ENCODE measurements around the gene SPRYD3.

The SPRYD3 gene

DNA sequence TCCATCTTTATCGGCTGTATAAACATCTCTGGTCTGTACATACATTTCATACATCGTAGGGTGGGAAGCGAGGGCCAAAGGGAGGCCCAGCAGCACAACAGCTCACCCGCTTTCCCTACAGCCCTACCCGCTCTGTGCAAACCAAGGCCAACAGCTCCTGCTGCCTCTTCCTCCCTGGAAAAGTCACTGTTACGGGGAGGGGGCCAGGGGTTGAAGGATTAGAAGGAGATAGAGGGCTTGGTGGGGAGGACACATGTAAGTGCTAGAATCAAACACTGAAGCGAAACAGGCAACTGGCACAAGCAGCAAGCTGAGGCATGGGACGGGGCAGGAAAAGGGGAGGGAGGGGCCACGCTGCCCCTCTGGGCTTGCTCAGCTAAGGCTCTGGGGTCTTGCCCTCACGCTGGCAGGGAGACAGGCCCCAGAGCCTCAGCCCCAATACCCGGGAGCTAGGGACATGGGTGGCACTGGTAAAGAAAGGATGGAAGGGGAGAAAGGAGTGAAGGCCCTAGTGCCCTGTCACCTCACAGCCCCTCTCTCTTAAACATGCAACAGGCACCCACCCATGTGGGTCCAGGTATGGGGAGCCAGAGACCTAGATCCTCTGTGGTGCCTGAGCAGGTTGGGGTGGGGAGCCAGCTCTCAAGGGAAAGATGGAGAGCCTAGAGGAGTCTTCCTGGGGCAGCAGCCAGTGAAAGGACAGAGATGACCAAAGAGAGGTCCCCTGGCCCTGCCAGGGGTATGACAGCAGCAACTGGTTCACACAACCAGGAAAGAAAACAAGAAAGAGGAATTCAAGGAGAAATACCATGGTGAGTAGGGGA, 14.4 kb downstream of the SPRYD3 start:
- TF ChIP-seq EP300 (IDR thresholded peaks at IDR 0.05; ENCODE audit: borderline replicate concordance) (no peak), TCF12 (IDR thresholded peaks at IDR 0.05; ENCODE audit: low read depth) (no peak), RAD21 (IDR thresholded peaks at IDR 0.05; ENCODE audit: low read depth) (no peak), TEAD4 (IDR thresholded peaks at IDR 0.05) (no peak), NFIC (IDR thresholded peaks at IDR 0.05) (no peak), CREB1 (IDR thresholded peaks at IDR 0.05; ENCODE audit: low read depth) (no peak), ZBTB7A (IDR thresholded peaks at IDR 0.05; ENCODE audit: low read depth) (no peak), YY1 (IDR thresholded peaks at IDR 0.05; ENCODE audit: low read depth) (no peak), CEBPB (IDR thresholded peaks at IDR 0.05) (no peak), EGR1 (IDR thresholded peaks at IDR 0.05) (no peak), FOXM1 (IDR thresholded peaks at IDR 0.05; ENCODE audit: borderline replicate concordance, low read depth) (no peak), TAF1 (IDR thresholded peaks at IDR 0.05; ENCODE audit: low read depth) (no peak)
- TF ChIP-seq, protein P1, sequence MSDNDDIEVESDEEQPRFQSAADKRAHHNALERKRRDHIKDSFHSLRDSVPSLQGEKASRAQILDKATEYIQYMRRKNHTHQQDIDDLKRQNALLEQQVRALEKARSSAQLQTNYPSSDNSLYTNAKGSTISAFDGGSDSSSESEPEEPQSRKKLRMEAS (IDR thresholded peaks at IDR 0.05) = no peak
- TF ChIP-seq, protein P2, sequence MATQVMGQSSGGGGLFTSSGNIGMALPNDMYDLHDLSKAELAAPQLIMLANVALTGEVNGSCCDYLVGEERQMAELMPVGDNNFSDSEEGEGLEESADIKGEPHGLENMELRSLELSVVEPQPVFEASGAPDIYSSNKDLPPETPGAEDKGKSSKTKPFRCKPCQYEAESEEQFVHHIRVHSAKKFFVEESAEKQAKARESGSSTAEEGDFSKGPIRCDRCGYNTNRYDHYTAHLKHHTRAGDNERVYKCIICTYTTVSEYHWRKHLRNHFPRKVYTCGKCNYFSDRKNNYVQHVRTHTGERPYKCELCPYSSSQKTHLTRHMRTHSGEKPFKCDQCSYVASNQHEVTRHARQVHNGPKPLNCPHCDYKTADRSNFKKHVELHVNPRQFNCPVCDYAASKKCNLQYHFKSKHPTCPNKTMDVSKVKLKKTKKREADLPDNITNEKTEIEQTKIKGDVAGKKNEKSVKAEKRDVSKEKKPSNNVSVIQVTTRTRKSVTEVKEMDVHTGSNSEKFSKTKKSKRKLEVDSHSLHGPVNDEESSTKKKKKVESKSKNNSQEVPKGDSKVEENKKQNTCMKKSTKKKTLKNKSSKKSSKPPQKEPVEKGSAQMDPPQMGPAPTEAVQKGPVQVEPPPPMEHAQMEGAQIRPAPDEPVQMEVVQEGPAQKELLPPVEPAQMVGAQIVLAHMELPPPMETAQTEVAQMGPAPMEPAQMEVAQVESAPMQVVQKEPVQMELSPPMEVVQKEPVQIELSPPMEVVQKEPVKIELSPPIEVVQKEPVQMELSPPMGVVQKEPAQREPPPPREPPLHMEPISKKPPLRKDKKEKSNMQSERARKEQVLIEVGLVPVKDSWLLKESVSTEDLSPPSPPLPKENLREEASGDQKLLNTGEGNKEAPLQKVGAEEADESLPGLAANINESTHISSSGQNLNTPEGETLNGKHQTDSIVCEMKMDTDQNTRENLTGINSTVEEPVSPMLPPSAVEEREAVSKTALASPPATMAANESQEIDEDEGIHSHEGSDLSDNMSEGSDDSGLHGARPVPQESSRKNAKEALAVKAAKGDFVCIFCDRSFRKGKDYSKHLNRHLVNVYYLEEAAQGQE (IDR thresholded peaks at IDR 0.05; ENCODE audit: low read depth) = no peak
- TF ChIP-seq, protein P3, sequence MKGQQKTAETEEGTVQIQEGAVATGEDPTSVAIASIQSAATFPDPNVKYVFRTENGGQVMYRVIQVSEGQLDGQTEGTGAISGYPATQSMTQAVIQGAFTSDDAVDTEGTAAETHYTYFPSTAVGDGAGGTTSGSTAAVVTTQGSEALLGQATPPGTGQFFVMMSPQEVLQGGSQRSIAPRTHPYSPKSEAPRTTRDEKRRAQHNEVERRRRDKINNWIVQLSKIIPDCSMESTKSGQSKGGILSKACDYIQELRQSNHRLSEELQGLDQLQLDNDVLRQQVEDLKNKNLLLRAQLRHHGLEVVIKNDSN (IDR thresholded peaks at IDR 0.05) = no peak

DNA sequence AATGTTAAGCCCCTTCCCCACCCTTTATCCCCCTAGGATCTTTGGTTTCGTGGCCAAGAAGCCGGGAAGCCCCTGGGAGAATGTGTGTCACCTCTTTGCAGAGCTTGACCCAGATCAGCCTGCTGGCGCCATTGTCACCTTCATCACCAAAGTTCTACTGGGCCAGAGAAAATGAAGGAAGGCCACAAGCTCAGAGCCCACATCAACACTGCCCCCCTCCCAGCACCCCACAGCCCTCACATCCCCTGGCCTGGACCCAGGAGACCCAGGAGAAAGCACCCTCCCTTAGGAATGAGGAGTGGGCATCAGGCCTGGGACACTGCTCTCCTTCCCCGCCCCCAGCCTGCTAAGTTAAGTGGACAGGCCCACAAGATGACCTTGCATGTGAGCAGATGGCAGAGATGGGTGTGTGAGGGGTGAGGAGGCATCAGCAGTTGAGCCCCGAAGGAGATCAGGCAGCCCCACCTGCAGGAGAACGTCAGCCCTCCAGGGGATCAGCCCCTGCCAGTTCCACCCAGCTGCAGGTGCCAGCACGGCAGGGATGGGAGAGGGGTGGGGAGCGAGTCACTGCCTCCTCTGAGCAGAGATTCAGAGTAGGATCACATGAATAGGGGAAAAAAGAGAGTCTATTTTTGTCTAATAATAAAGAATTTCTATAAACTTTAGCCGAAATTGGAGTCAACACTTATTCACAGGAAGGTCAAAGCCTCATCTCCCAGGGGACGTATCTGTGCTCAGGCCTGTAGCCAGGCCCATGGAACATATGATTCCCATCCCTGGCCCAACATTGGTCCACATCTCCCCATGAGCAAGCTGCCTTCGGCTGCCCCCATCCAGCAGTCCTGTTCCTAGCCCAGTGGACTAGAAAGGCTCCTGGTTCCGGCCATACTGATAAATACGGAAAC, 15.2 kb downstream of the SPRYD3 start:
- TF ChIP-seq TAF1 (IDR thresholded peaks at IDR 0.05; ENCODE audit: low read depth) = no peak
- TF ChIP-seq EP300 (IDR thresholded peaks at IDR 0.05; ENCODE audit: borderline replicate concordance) = no peak
- no peak for TF ChIP-seq CEBPB (IDR thresholded peaks at IDR 0.05)
- no peak for TF ChIP-seq FOXM1 (IDR thresholded peaks at IDR 0.05; ENCODE audit: borderline replicate concordance, low read depth)
- TF ChIP-seq EGR1 (IDR thresholded peaks at IDR 0.05) = no peak
- TF ChIP-seq, protein P1 (IDR thresholded peaks at IDR 0.05) = no peak
- TF ChIP-seq, protein P3 (IDR thresholded peaks at IDR 0.05) = no peak
- no peak for TF ChIP-seq RAD21 (IDR thresholded peaks at IDR 0.05; ENCODE audit: low read depth)
- no peak for TF ChIP-seq YY1 (IDR thresholded peaks at IDR 0.05; ENCODE audit: low read depth)
- TF ChIP-seq, protein P2 (IDR thresholded peaks at IDR 0.05; ENCODE audit: low read depth) = no peak
- TF ChIP-seq NFIC (IDR thresholded peaks at IDR 0.05) = no peak
- TF ChIP-seq ZBTB7A (IDR thresholded peaks at IDR 0.05; ENCODE audit: low read depth) = no peak
- TF ChIP-seq TEAD4 (IDR thresholded peaks at IDR 0.05) = no peak
- no peak for TF ChIP-seq CREB1 (IDR thresholded peaks at IDR 0.05; ENCODE audit: low read depth)
- TF ChIP-seq TCF12 (IDR thresholded peaks at IDR 0.05; ENCODE audit: low read depth) = no peak

DNA sequence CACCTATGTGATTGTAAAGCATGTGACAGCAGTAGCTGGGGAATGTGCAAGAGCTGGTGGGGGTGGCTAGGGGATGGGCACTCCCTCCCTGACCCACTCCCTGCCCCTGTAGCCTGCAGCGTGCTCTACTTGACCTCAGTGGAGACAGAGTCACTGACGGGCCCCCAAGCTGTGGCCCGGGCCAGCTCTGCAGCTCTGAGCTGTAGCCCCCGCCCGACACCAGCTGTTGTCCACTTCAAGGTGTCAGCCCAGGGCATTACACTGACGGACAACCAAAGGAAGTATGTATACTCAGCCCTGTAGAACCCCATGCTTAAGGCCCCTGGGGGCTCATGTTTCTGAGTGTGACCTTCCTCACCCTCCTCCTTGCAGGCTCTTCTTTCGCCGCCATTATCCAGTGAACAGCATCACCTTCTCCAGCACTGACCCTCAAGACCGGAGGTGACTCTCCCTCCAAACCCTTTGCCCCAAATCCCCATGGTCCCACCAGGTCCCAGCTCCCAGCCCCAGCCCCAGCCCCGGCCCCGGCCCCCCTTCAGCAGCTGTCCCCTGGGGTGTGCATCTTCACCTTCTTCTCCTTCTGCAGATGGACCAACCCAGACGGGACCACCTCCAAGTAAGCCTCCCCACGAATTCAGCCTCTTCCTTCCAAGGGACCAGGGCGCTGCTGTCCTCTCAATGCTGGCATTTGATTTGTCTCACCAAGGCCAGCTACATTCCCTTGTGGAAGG, 16.0 kb downstream of the SPRYD3 start:
- TF ChIP-seq CEBPB (IDR thresholded peaks at IDR 0.05) (no peak), TEAD4 (IDR thresholded peaks at IDR 0.05) (no peak)
- TF ChIP-seq, protein P2 (IDR thresholded peaks at IDR 0.05; ENCODE audit: low read depth) = no peak
- TF ChIP-seq, protein P3 (IDR thresholded peaks at IDR 0.05) = no peak
- TF ChIP-seq, protein P1 (IDR thresholded peaks at IDR 0.05) = no peak

Measured in Ishikawa (cell line).